H1 (cell line): ENCODE measurements around the gene CBLN2. TPM values are rescaled to one million over a fixed set of nuclear protein-coding genes. Genes with fewer than 3 reads are reported as not detected.

Experiments
- CTCF ChIA-PET: fragments of 300-600 bp; sonication (Branson Sonifier 250); formaldehyde crosslinking; loops from one replicate; lab custom pipeline; 2021; ENCODE audit not compliant: partially characterized antibody; lab: Charles Lee
- POLR2A ChIA-PET: fragments of 300-600 bp; sonication (Branson Sonifier 250); formaldehyde crosslinking; loops from one replicate; lab custom pipeline; 2021; ENCODE audit warnings: inconsistent platforms; ENCODE audit not compliant: partially characterized antibody; lab: Charles Lee
- DNase-seq, 2 experiments: peaks; one replicate each; pipeline versions ENCODE4 v3.0.0 to v3.0.0-alpha.2; 2010 to 2022; ENCODE audit warnings: low spot score in 2 of 2, low read depth in 1 of 2, mixed read lengths in 1 of 2
- FAIRE-seq: peaks from 2 replicates; lab custom pipeline; 2011; peaks lifted over from hg19 to GRCh38; lab: Jason Lieb, UNC
- H2AFZ ChIP-seq: 2 replicates; pipeline ENCODE4 v1.8.1; 2012; ENCODE audit warnings: low read length, inconsistent platforms
- H2AK5ac ChIP-seq: 2 replicates; pipeline ENCODE4 v1.6.1; 2013; ENCODE audit warnings: low read depth, low read length
- H2BK120ac ChIP-seq: replicated peaks from 2 replicates; pipeline ENCODE3; 2013; ENCODE audit warnings: low read depth, low read length, inconsistent platforms
- H2BK12ac ChIP-seq: 2 replicates; pipeline ENCODE4 v1.6.1; 2013; ENCODE audit warnings: low read depth, low read length
- H2BK15ac ChIP-seq: 2 replicates; pipeline ENCODE4 v1.6.1; 2013; ENCODE audit warnings: low read length
- H2BK20ac ChIP-seq: 2 replicates; pipeline ENCODE4 v1.6.1; 2013; ENCODE audit warnings: low read length
- H2BK5ac ChIP-seq: 2 replicates; pipeline ENCODE4 v1.6.1; 2013; ENCODE audit warnings: low read depth, low read length
- H3K14ac ChIP-seq: 2 replicates; pipeline ENCODE4 v1.6.1; 2013; ENCODE audit warnings: inconsistent platforms; ENCODE audit not compliant: insufficient read length
- H3K18ac ChIP-seq: 2 replicates; pipeline ENCODE4 v1.6.1; 2013; ENCODE audit warnings: low read length; ENCODE audit errors: extremely low read depth
- H3K23ac ChIP-seq: 2 replicates; pipeline ENCODE4 v1.6.1; 2013; ENCODE audit warnings: inconsistent platforms; ENCODE audit not compliant: insufficient read length
- H3K23me2 ChIP-seq: 2 replicates; pipeline ENCODE4 v1.6.1; 2013; ENCODE audit warnings: low read depth, low read length
- H3K27ac ChIP-seq: 2 replicates; pipeline ENCODE4 v1.6.1; 2011; ENCODE audit warnings: low read depth, low read length, inconsistent platforms
- H3K27me3 ChIP-seq, 4 experiments: replicated peaks in 1 of 4; 1 replicate in 1 of 4; 2 replicates in 3 of 4; pipeline versions ENCODE4 v1.6.1 to v1.8.1; 2011 to 2013; ENCODE audit warnings: low read length in 3 of 4, mild to moderate bottlenecking in 3 of 4, inconsistent platforms in 2 of 4, mixed read lengths in 2 of 4, moderate library complexity in 1 of 4; ENCODE audit not compliant: control insufficient read depth in 3 of 4, insufficient read depth in 3 of 4; ENCODE audit errors: extremely low read depth in 1 of 4
- H3K36me3 ChIP-seq, 4 experiments: 2 replicates each; pipeline versions ENCODE4 v1.6.1 to v1.8.1; 2011 to 2013; ENCODE audit warnings: mild to moderate bottlenecking in 4 of 4, low read length in 3 of 4, moderate library complexity in 2 of 4, control low read depth in 1 of 4, inconsistent platforms in 1 of 4; ENCODE audit not compliant: insufficient read depth in 4 of 4, control insufficient read depth in 2 of 4
- H3K4ac ChIP-seq: replicated peaks from 2 replicates; pipeline ENCODE3; 2013; ENCODE audit warnings: low read length, low read depth, mixed read lengths, inconsistent platforms; ENCODE audit not compliant: insufficient read length
- H3K4me1 ChIP-seq, 4 experiments: replicated peaks in 1 of 4; 1 replicate in 1 of 4; 2 replicates in 3 of 4; pipeline versions ENCODE4 v1.6.1 to v1.8.1; 2011 to 2013; ENCODE audit warnings: low read length in 3 of 4, inconsistent platforms in 2 of 4, mixed read lengths in 1 of 4; ENCODE audit not compliant: insufficient read depth in 4 of 4, control insufficient read depth in 3 of 4
- H3K4me2 ChIP-seq, 2 experiments: 2 replicates each; pipeline versions ENCODE4 v1.6.1 to v1.8.1; 2011 to 2013; ENCODE audit warnings: low read depth in 2 of 2, low read length in 2 of 2, control low read depth in 1 of 2, inconsistent platforms in 1 of 2, mild to moderate bottlenecking in 1 of 2; ENCODE audit not compliant: insufficient read depth in 1 of 2
- H3K4me3 ChIP-seq, 4 experiments: fragments of 200-600, 300-600 bp in 1 of 4; sonication (generic), shearing (Covaris generic), sonication (Bioruptor Twin) in 1 of 4; 2 replicates each; pipeline versions ENCODE4 v1.5.1 to v1.8.1; 2011 to 2016; ENCODE audit warnings: low read length in 4 of 4, low read depth in 3 of 4, control low read depth in 2 of 4, inconsistent platforms in 2 of 4, mild to moderate bottlenecking in 2 of 4, mixed read lengths in 1 of 4, moderate library complexity in 1 of 4; ENCODE audit not compliant: insufficient read depth in 2 of 4; ENCODE audit errors: extremely low read depth in 1 of 4
- H3K56ac ChIP-seq: replicated peaks from 2 replicates; pipeline ENCODE3; 2013; ENCODE audit warnings: low read depth, mild to moderate bottlenecking, mixed read lengths, low read length, inconsistent platforms; ENCODE audit not compliant: insufficient read length
- H3K79me1 ChIP-seq: 2 replicates; pipeline ENCODE4 v1.6.1; 2013; ENCODE audit warnings: low read depth, low read length, control low read depth
- H3K79me2 ChIP-seq, 2 experiments: 2 replicates each; pipeline versions ENCODE4 v1.6.1 to v1.8.1; 2012 to 2013; ENCODE audit warnings: low read length in 2 of 2, mild to moderate bottlenecking in 2 of 2, inconsistent platforms in 1 of 2; ENCODE audit not compliant: insufficient read depth in 2 of 2, control insufficient read depth in 1 of 2
- H3K9ac ChIP-seq, 4 experiments: replicated peaks in 1 of 4; 1 replicate in 1 of 4; 2 replicates in 3 of 4; pipeline versions ENCODE4 v1.6.1 to v1.8.1; 2011 to 2013; ENCODE audit warnings: low read depth in 3 of 4, low read length in 3 of 4, control low read depth in 2 of 4, mild to moderate bottlenecking in 2 of 4, moderate library complexity in 2 of 4, inconsistent platforms in 1 of 4; ENCODE audit errors: extremely low read depth in 1 of 4
- H3K9me3 ChIP-seq, 2 experiments: 2 replicates each; pipeline versions ENCODE4 v1.6.1 to v1.8.1; 2012 to 2013; ENCODE audit warnings: mild to moderate bottlenecking in 2 of 2, moderate library complexity in 2 of 2, control low read depth in 1 of 2, inconsistent platforms in 1 of 2, low read depth in 1 of 2, low read length in 1 of 2, mixed read lengths in 1 of 2; ENCODE audit not compliant: insufficient read depth in 2 of 2
- H4K20me1 ChIP-seq, 2 experiments: replicated peaks in 1 of 2; 2 replicates each; pipeline versions ENCODE3 to v1.8.1; 2011 to 2013; ENCODE audit warnings: inconsistent platforms in 2 of 2, low read length in 2 of 2, mild to moderate bottlenecking in 1 of 2; ENCODE audit not compliant: insufficient read depth in 2 of 2, control insufficient read depth in 1 of 2
- H4K5ac ChIP-seq: 2 replicates; pipeline ENCODE4 v1.6.1; 2013; ENCODE audit warnings: low read length, low read depth, mixed read lengths, inconsistent platforms; ENCODE audit not compliant: insufficient read length
- H4K8ac ChIP-seq: 2 replicates; pipeline ENCODE4 v1.8.0; 2013; ENCODE audit warnings: mild to moderate bottlenecking, moderate library complexity, low read length, inconsistent platforms; ENCODE audit not compliant: insufficient read depth; ENCODE audit errors: extremely low read depth
- H4K91ac ChIP-seq: replicated peaks from 2 replicates; pipeline ENCODE3; 2013; ENCODE audit warnings: low read length, mixed read lengths, inconsistent platforms; ENCODE audit not compliant: insufficient read length
- USF2 ChIP-seq: IDR thresholded peaks from 2 replicates; pipeline ENCODE4 v1.6.1; 2011; ENCODE audit warnings: low read length, improper control_type of control experiment
- WGBS, 2 experiments: shearing (Covaris generic) in 1 of 2; methylation state at CpG; one replicate each; pipeline versions ENCODE4 v1.1.6 to v1.1.7; 2013 to 2015; ENCODE audit warnings: low lambda C conversion rate in 2 of 2, mixed read lengths in 2 of 2, inconsistent platforms in 1 of 2, low coverage in 1 of 2, missing lambda C conversion rate in 1 of 2; ENCODE audit not compliant: insufficient replicate concordance in 2 of 2, insufficient coverage in 1 of 2, insufficient read length in 1 of 2; ENCODE audit errors: extremely low coverage in 1 of 2, missing lambda C conversion rate in 1 of 2; 5-methylcytosine and 5-hydroxymethylcytosine counted together
- polyA plus RNA-seq, 7 experiments: library from polyadenylated mRNA; depleted of rRNA in 3 of 7; stranded (reverse) in 5 of 7; unstranded in 2 of 7; fragments of >200 nt in 5 of 7; fragments of 200-250 nt in 2 of 7; gene quantifications; 1 replicate in 5 of 7; 2 replicates in 1 of 7; 4 replicates in 1 of 7; pipeline versions ENCODE4 v1.2.1 to v1.2.3, GENCODE V29; 2011 to 2013; ENCODE audit warnings: missing spikeins in 2 of 7, mixed read lengths in 2 of 7
- total RNA-seq: library from RNA; stranded (reverse); fragmentation: NEBNext Ultra II Directional; extraction: Animal tissue kit (Norgen Biotek cat#: 25700); gene quantifications from 2 replicates; pipeline ENCODE4 v1.2.1, GENCODE V29; 2021

CBLN2 gene
- total and polyA plus RNA-seq, 2 of the 8 experiments (the other 6 are each of a cell fraction or from before 2014, with no cell fraction given), result not detected

- Histone ChIP-seq H2AFZ (no peak overlapping the region), H2BK20ac (no peak overlapping the region), H3K9ac (no peak overlapping the region), H3K36me3 (no peaks in the 10 kb centered on the region), H2BK15ac (no peak overlapping the region), H3K9me3 (peaks cover 34 to 42% of the 10 kb centered on the region in 2 experiments), H3K4me1 (no peaks in the 10 kb centered on the region), H2BK5ac (no peak overlapping the region), H3K18ac (no peak overlapping the region), H3K4me2 (no peak overlapping the region), H3K4me3 (no peak overlapping the region), H2AK5ac (no peak overlapping the region), H4K8ac (no peak overlapping the region), H2BK120ac (no peak overlapping the region), H3K79me1 (no peaks in the 10 kb centered on the region), H3K4ac (no peak overlapping the region), H3K56ac (no peak overlapping the region), H3K27ac (no peak overlapping the region)
- WGBS, 2 experiments, result 84% methylated on average over 1 of the region's 1 CpG; no CpG with 5 or more reads in 1 of the 2 experiments
- CTCF ChIA-PET, result no interaction called here
- POLR2A ChIA-PET, result no interaction called here
- no peak for DNase-seq
- no peak for TF ChIP-seq USF2
- TF ChIP-seq, all 59 proteins: peak for 0
- Histone ChIP-seq H4K91ac (no peak overlapping the region), H3K79me2 (no peaks in the 10 kb centered on the region), H4K5ac (no peak overlapping the region), H3K23ac (no peak overlapping the region), H4K20me1 (no peaks in the 10 kb centered on the region), H3K14ac (no peak overlapping the region), H3K27me3 (no peaks in the 10 kb centered on the region), H2BK12ac (no peak overlapping the region), H3K23me2 (no peaks in the 10 kb centered on the region)
- FAIRE-seq, result no peak
Measured at GRCh38 chr18:72530622-72531021, 13.5 kb downstream of the CBLN2 start.
